Measurements from ENCODE around the gene UBE2L5.
"Not testable (repeated sequence)": the region's sequence is repeated elsewhere in the genome, so short reads cannot be mapped to it uniquely, and the experiment has no call there.

UBE2L5 gene

DNA sequence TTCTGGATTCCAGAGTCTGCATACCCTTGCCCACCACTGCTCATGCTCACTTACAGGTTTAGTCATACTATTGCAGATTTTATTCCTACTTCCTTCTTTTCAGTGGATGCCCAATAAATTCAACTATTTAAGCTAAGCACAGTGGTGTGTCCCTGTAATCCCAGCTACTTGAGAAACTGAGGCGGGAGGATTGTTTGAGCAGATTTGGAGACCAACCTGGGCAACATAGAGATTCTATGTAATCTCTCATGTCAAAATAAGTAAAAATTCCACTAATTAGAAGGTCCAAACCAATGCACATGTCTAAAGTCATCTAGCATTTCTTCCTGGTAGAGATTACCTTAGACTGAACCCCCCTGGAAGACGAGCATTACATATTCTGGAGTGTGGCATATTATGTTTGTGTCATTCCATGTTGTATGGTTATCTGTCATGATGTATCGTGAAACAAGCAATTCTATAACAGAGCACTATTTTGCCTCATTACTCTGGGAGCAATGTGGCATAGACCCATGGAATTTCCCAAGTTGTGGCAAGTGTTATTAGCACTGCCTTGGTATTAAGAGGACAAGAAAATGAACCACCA lies 35.1 kb downstream of the UBE2L5 start (continued):
- no peak for TF ChIP-seq ZNF175 (tag by site-specific recombination; IDR thresholded peaks at IDR 0.05)
- no peak for TF ChIP-seq ZNF701 (tag by site-specific recombination; IDR thresholded peaks at IDR 0.05)
- TF ChIP-seq ZBTB7A (tag by site-specific recombination; IDR thresholded peaks at IDR 0.05; ENCODE audit: low read depth) = no peak
- no peak for TF ChIP-seq ZNF391 (tag by site-specific recombination; IDR thresholded peaks at IDR 0.05; ENCODE audit: borderline replicate concordance, low read depth)
- TF ChIP-seq ZNF621 (tag by site-specific recombination; IDR thresholded peaks at IDR 0.05) = no peak
- no peak for TF ChIP-seq ZEB2 (tag by site-specific recombination; IDR thresholded peaks at IDR 0.05)

GRCh38 chr13:30461279-30462066 lies 39.2 kb downstream of the UBE2L5 start:
- H3K27ac ChIP-seq (ENCODE audit: extremely low read depth, low read depth, low read length); POLR2A ChIA-PET; H3K9me3 ChIP-seq (ENCODE audit: control insufficient read depth, insufficient read depth, low read depth, low read length); H3K4me3 ChIP-seq (ENCODE audit: low read depth, low read length); H3K4me1 ChIP-seq (ENCODE audit: control insufficient read depth, insufficient read depth, low read length): not testable (repeated sequence)
- 0 out of 2 replicates have a peak, but pooled peaks have one; percentile 9 for TF ChIP-seq CTCF (tag by site-specific recombination; IDR thresholded peaks at IDR 0.05)
- 0 out of 2 replicates have a peak, but pooled peaks have one; percentile 31 for TF ChIP-seq SCRT2 (tag by site-specific recombination; IDR thresholded peaks at IDR 0.05)
- peak; percentile 100 for TF ChIP-seq ZNF513 (tag by site-specific recombination; IDR thresholded peaks at IDR 0.05)
- CTCF ChIA-PET = interaction anchor here (0.6 to 1.4 kb wide), 6 partner anchors 55 to 329 kb away, joined by 3 to 5 read pairs (median 3); no protein-coding TSS in a partner anchor
- H3K36me3 ChIP-seq (ENCODE audit: control insufficient read depth in 2 of 2, insufficient read depth in 1 of 2, low read length in 2 of 2) = peaks cover 28 to 43% of the 10 kb centered on the region in 2 experiments

DNA sequence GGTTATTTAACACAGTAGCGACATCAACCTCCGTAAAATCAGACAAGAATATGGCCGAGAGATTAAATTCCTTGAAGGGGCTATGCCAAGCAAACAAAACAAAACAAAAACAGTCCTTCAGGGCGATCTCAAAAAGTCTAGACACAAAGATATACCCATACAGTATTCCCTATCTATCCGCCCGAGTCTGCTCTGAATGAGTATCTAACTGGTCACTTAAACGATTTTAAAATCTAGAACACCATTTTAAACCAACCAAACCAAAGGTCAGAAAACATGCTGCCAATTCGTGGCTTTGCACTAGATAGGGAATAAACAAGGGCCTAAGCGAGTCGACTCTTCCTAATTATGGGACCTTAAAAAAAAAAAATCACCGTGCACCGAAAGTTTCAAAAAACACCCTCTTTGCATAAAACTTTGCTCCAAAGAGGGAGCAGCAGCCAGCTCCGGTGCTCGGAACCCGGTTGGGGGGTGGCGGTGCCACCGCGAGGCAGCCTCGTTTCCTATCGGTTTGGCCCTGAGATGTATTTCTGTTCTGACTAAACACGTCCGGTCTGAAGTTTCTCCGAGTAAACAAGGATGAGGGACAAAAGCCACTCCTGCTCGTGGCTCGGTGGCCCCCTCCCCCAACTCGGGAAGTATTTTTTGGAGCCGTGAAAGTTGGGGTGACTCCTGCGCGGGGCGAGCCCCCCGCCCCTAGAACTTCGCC lies 41.6 kb downstream of the UBE2L5 start:
- H3K27ac ChIP-seq (ENCODE audit: extremely low read depth, low read depth, low read length) = peak overlapping the region; percentile 95
- ChIA-PET POLR2A (no interaction called here), CTCF (interaction anchor here (0.7 kb wide), 1 partner anchor 702 kb away, joined by 3 read pairs; no protein-coding TSS in a partner anchor)
- peak overlapping the region; percentile 46 for H3K4me3 ChIP-seq (ENCODE audit: low read depth, low read length)
- peaks cover 22 to 38% of the 10 kb centered on the region in 2 experiments; a peak in 2 of 3 replicates for H3K36me3 ChIP-seq (ENCODE audit: control insufficient read depth in 2 of 2, insufficient read depth in 1 of 2, low read length in 2 of 2)
- TF ChIP-seq ZBTB21 (tag by site-specific recombination; IDR thresholded peaks at IDR 0.05) = no peak
- TF ChIP-seq ZBTB8A (tag by site-specific recombination; IDR thresholded peaks at IDR 0.05) = 0 out of 2 replicates have a peak, but pooled peaks have one; percentile 8
- TF ChIP-seq, protein P1, sequence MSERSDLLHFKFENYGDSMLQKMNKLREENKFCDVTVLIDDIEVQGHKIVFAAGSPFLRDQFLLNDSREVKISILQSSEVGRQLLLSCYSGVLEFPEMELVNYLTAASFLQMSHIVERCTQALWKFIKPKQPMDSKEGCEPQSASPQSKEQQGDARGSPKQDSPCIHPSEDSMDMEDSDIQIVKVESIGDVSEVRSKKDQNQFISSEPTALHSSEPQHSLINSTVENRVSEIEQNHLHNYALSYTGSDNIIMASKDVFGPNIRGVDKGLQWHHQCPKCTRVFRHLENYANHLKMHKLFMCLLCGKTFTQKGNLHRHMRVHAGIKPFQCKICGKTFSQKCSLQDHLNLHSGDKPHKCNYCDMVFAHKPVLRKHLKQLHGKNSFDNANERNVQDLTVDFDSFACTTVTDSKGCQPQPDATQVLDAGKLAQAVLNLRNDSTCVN (tag by site-specific recombination; optimal IDR thresholded peaks at IDR 0.05) = peak; percentile 49
- TF ChIP-seq, protein P2, sequence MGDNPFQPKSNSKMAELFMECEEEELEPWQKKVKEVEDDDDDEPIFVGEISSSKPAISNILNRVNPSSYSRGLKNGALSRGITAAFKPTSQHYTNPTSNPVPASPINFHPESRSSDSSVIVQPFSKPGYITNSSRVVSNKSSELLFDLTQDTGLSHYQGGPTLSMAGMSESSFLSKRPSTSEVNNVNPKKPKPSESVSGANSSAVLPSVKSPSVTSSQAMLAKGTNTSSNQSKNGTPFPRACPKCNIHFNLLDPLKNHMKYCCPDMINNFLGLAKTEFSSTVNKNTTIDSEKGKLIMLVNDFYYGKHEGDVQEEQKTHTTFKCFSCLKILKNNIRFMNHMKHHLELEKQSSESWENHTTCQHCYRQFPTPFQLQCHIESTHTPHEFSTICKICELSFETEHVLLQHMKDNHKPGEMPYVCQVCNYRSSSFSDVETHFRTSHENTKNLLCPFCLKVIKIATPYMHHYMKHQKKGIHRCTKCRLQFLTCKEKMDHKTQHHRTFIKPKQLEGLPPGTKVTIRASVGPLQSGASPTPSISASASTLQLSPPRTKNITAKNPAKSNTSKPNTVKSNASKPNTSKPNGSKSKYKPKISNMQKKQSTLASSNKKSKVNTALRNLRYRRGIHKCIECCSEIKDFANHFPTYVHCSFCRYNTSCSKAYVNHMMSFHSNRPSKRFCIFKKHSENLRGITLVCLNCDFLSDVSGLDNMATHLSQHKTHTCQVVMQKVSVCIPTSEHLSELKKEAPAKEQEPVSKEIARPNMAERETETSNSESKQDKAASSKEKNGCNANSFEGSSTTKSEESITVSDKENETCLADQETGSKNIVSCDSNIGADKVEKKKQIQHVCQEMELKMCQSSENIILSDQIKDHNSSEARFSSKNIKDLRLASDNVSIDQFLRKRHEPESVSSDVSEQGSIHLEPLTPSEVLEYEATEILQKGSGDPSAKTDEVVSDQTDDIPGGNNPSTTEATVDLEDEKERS (tag by site-specific recombination; IDR thresholded peaks at IDR 0.05) = no peak
- TF ChIP-seq ZBTB49 (tag by site-specific recombination; IDR thresholded peaks at IDR 0.05; ENCODE audit: low read depth) = no peak
- peaks cover 6% of the 10 kb centered on the region; the same call in 1 of the 2 replicates for H3K4me1 ChIP-seq (ENCODE audit: control insufficient read depth, insufficient read depth, low read length)
- H3K9me3 ChIP-seq (ENCODE audit: control insufficient read depth, insufficient read depth, low read depth, low read length) = no peaks in the 10 kb centered on the region
